ENCODE data around the gene SMPDL3B.
A peak's percentile ranks its signal among the peaks of the same experiment; 100 is the strongest.

SMPDL3B gene

DNA sequence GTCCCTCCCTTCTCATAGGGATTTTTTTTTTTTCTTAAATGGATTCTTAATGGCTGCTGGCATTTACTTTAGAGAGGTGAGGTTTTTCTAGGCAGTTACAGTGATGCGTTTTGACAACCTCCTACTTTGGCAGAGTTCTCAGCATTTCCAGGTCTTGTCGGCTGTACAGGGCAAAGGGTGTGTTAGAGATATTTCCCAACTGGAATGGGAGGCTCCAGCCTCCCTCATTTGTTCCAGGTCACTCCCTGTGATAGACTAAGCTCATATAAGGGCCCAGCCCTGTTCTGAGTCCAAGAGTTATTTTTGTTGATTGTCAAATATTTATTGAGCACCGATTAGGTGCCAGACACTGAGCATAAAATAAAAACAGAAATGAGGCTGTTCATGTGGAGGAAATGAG is 17.3 kb downstream of the SMPDL3B start:
- TF ChIP-seq CTCF (IDR thresholded peaks at IDR 0.05; ENCODE audit: insufficient read depth, low read depth, low read length, missing control alignments) = no peak

DNA sequence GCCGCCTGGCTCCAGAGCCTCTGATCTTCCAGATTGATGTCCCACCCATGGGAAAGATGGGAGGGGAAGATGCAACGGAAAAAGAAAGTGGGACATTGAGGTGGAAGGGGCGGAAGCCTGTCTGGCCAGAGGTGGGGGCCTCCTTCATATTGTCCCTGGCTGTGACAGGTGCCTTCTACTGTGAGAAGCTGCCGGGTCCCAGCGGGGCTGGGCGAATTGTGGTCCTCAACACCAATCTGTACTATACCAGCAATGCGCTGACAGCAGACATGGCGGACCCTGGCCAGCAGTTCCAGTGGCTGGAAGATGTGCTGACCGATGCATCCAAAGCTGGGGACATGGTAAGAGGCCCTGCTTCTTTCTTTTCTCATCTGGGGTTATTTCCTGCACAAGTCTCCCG is 19.4 kb downstream of the SMPDL3B start:
- H3K4me3 ChIP-seq (ENCODE audit: low read depth, low read length) = no peak overlapping the region
- no peak for DNase-seq (ENCODE audit: low read depth)
- TF ChIP-seq CTCF (IDR thresholded peaks at IDR 0.05; ENCODE audit: insufficient read depth, low read depth, low read length, missing control alignments) = no peak

More for the DNA sequence above, 17.3 kb downstream of the SMPDL3B start:
- no peak overlapping the region for H3K4me3 ChIP-seq (ENCODE audit: low read depth, low read length)
- no peak for DNase-seq (ENCODE audit: low read depth)

- no peak for TF ChIP-seq CTCF (IDR thresholded peaks at IDR 0.05; ENCODE audit: insufficient read depth, low read depth, low read length, missing control alignments)
- no peak overlapping the region for H3K4me3 ChIP-seq (ENCODE audit: low read depth, low read length)
- no peak for DNase-seq (ENCODE audit: low read depth)
These were observed 20.3 kb downstream of the SMPDL3B start for GRCh38 chr1:27955076-27955475.

DNA sequence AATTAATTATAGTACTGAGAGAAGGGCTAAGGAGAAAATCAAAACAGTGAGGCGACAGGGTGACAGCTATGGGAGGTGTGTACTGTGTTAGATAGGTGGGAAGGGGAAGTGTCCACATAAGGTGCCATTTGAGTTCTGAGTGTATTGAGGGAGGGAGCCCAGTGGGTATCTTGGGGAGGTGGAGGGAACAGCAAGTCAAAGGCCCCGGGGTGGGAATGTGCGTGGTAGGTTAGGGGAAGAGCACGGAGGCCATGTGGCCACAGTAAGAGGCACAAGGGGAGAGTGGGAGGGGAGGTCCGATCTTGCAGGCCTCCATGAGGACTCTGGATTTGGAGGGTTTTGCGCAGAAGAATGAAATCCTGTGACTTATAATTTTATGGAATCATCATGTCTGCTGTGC is 22.0 kb downstream of the SMPDL3B start:
- DNase-seq (ENCODE audit: low read depth) = no peak
- TF ChIP-seq CTCF (IDR thresholded peaks at IDR 0.05; ENCODE audit: insufficient read depth, low read depth, low read length, missing control alignments) = no peak
- H3K4me3 ChIP-seq (ENCODE audit: low read depth, low read length) = no peak overlapping the region

DNA sequence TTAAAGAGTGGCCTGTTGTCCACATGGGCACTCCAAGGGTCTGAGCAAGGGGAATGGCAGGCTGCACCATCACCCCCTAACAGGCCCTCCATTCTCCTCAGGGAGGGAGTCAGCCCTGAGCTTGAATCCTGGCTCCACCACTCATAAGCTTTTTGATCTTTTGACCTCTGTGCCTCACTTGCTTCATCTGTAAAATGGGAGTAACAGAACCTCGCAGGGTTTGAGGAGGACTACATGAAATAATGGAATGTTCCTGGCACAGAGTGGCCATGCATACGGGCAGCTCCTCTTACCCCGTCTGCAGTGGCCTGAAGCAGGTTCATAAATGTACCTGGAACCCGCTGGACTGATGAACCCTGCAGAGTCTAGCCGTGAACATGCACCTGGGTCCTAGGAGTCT is 22.9 kb downstream of the SMPDL3B start:
- no peak for TF ChIP-seq CTCF (IDR thresholded peaks at IDR 0.05; ENCODE audit: insufficient read depth, low read depth, low read length, missing control alignments)
- no peak overlapping the region for H3K4me3 ChIP-seq (ENCODE audit: low read depth, low read length)
- DNase-seq (ENCODE audit: low read depth) = no peak

DNA sequence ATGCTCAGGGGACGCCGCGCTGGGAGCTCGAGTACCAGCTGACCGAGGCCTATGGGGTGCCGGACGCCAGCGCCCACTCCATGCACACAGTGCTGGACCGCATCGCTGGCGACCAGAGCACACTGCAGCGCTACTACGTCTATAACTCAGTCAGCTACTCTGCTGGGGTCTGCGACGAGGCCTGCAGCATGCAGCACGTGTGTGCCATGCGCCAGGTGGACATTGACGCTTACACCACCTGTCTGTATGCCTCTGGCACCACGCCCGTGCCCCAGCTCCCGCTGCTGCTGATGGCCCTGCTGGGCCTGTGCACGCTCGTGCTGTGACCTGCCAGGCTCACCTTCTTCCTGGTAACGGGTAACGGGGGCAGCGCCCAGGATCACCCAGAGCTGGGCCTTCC is 23.7 kb downstream of the SMPDL3B start:
- no peak overlapping the region for H3K4me3 ChIP-seq (ENCODE audit: low read depth, low read length)
- DNase-seq (ENCODE audit: low read depth) = no peak
- TF ChIP-seq CTCF (IDR thresholded peaks at IDR 0.05; ENCODE audit: insufficient read depth, low read depth, low read length, missing control alignments) = no peak

DNA sequence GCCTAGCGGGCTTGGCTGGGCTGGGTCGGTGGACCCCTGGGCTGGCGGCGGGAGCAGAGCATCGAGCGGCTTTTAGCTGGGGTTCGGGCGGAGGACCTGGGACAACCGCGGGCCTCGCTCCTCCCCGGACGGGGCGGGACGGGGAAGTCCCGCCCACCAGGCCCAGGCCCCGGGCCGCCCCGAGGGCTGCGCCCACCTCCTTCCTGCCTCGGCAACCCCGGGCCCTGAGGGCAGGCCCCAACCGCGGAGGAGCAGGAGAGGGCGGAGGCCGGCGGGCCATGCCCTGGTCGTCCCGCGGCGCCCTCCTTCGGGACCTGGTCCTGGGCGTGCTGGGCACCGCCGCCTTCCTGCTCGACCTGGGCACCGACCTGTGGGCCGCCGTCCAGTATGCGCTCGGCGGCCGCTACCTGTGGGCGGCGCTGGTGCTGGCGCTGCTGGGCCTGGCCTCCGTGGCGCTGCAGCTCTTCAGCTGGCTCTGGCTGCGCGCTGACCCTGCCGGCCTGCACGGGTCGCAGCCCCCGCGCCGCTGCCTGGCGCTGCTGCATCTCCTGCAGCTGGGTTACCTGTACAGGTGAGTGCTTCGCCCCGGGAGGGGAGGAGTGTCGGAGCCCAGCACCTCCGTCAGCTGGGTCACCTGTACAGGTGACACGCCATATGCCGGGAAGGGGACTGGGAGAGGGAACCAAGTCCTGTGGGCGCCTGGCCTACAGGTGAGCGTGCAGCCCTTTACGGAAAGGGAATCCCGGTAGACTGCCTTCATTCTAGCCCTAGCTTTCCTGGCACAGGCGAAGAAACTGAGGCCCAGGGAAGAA is 25.2 kb downstream of the SMPDL3B start, which contains the start of gene XKR8:
XKR8 (plus strand) TSS at position 182 of the 812 bp plus-strand sequence; CDS start at position 279, 97 bp downstream.
- peak within 1 kb of the TSS; percentile 83 for H3K4me3 ChIP-seq (ENCODE audit: low read depth, low read length)
- DNase-seq (ENCODE audit: low read depth) = peak; percentile 82
- peak; percentile 50 for TF ChIP-seq CTCF (IDR thresholded peaks at IDR 0.05; ENCODE audit: insufficient read depth, low read depth, low read length, missing control alignments)

Measured in GM12865 (cell line).